Left renal cortex interstitium (tissue), 4 donors: ENCODE results near the gene GATA6. TPM values are rescaled to one million over a fixed set of nuclear protein-coding genes. Genes with fewer than 3 reads are reported as not detected.
A peak's percentile ranks its signal among the peaks of the same experiment; 100 is the strongest.
"Not testable (repeated sequence)": the region's sequence is repeated elsewhere in the genome, so short reads cannot be mapped to it uniquely, and the experiment has no call there.

Experiments
- DNase-seq, 4 donors: peaks; one replicate each; pipeline ENCODE4 v3.0.0-alpha.2; 2013; ENCODE audit warnings: low read depth in 4 of 4, low spot score in 2 of 4, missing footprints in 1 of 4
- polyA plus RNA-seq, 4 donors: library from polyadenylated mRNA; unstranded; fragments of 120-200 nt; gene quantifications; one replicate each; pipeline ENCODE4 v1.2.1, GENCODE V29; 2013; ENCODE audit not compliant: insufficient read length in 4 of 4

Gene GATA6
- polyA plus RNA-seq, 4 donors: 8.0 to 13.8 (median 9.2) TPM

DNA sequence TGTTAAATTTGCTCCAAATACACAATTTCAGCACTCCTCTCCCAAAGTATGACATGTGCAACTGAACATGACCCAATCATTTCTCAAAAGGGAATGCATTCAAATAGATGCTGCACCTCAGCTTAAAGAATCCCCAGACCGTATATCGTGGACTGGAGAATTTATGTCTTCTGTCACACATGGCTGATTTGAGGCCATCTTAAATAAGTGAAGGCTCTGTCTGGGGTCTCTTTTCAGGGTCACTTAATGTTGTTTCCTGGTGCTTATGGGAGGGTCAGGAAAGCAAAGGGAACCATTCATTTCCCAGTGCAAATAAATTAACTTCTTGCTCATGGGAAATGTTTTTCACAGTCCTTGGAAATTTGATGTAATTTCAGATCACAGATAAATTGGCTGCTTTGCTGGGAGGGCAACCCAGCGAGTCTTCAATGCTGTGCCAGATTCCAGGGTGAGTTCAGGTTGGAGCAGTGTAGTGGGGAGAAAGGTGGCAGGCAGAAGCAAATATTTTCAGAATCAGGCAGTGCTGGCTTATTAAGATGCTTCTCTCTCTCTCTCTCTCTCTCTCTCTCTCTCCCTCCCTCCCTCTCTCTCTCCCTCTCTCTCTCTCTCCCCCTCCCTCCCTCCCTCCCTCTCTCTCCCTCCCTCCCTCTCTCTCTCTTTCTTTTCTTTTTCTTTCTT lies 34.3 kb downstream of the GATA6 start:
- peak in 1 of 4 donors; percentile 11 for DNase-seq

- DNase-seq: no peak
Observed at GRCh38 chr18:22204214-22204536, 34.8 kb downstream of the GATA6 start.

DNA sequence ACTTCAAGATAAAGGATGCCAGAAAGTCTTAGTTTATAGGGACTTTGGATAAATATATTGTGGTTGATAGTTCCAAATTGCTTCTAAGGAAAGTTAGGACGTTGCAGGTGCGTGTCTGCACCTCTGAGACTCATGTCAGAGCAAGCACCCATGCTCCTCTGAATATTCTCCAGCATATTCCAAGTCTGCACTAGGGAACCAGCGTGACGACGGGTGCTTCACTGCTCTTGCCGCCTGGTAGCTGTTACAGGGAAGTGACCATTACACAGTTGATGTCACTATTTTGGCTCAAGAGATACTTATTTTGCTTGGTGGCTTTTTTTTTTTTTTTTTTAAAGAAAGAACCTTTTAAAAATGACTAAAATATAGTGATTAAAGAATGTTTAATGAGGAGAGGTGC lies 35.6 kb downstream of the GATA6 start:
- DNase-seq: no peak

DNA sequence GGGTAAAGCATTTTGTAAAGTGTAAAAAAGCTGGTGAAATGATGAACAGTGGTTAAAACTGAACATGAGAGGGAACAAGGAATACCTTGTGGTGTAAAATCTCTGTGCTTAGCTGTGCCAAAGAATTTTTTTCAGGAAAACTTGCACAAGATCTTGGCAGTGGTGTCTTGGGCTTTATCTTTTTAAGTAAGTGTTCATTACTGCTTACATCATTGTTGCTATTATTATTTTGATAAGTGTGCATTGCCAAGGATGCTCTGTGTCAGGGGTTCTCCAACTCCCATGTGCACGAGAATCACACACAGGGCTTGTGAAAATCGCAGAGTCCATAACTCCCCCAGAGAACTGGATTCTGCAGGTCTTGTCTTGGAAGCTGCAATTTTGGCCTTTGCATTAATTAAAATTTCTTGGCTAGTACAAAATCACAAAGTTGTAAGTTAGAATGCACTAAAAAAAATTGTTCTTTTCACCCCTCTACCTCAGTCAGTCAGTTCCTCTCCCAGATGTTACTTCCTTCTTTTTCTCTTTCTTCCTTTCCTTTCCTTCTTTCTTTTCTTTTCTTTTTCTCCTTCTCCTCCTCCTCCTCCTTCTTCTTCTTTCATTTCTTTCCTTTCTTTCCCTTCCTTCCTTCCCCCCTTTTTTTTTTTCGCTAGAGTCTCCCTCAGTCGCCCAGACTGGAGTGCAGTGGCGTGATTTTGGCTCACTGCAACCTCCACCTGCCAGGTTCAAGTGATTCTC lies 37.8 kb downstream of the GATA6 start:
- no peak for DNase-seq

GRCh38 chr18:22210311-22210754 lies 40.9 kb downstream of the GATA6 start:
- DNase-seq: no peak

DNA sequence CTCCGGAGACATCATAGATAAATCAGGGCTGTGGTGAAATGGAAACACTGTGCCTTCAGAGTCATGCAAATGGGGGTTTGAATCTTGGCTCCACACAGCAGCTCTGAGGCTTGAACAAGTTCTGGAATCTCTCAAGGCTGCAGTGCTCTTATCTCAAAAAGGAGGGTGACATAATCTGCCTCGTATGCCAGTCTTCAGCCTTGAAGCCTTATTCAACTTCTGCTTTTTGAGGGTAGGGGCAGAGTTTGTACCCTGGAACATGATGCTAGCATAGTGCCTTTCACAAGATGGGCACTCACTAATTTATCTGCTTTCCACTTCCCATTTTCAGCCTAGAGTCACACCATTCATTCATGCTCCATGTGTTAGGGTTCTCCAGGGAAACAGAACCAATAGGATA lies 42.3 kb downstream of the GATA6 start:
- DNase-seq: no peak

DNA sequence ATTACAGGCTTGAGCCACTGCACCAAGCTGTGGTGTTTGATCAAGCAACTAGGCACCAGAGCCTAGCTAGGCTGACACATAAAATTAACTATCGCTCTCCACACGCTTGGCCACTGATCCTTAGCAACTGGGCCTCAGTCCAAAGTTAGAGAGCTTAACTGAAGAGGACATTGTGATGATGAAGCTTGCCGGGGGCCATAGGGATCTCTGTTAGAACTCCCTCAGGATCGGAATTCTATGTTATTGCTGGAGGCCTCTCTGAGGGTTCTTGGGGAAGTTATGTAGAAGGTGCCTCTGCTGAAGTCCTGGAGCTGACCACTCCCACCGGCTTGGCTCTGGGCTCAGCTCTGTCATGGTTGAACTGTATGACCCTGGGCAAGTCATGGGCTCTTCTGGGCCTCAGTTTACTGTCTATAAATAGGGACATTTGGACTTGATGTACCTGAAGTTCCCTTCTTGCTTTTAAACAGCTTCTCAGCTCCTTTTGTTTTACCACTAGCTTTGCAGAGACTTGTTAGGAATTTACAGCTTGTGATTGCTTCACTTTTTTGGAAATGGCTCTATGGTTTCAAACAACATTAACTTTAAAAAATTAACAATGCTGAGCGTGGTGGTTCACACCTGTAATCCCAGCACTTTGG lies 44.1 kb downstream of the GATA6 start:
- DNase-seq: peak in 2 of 4 donors; percentile 7 to 59

DNA sequence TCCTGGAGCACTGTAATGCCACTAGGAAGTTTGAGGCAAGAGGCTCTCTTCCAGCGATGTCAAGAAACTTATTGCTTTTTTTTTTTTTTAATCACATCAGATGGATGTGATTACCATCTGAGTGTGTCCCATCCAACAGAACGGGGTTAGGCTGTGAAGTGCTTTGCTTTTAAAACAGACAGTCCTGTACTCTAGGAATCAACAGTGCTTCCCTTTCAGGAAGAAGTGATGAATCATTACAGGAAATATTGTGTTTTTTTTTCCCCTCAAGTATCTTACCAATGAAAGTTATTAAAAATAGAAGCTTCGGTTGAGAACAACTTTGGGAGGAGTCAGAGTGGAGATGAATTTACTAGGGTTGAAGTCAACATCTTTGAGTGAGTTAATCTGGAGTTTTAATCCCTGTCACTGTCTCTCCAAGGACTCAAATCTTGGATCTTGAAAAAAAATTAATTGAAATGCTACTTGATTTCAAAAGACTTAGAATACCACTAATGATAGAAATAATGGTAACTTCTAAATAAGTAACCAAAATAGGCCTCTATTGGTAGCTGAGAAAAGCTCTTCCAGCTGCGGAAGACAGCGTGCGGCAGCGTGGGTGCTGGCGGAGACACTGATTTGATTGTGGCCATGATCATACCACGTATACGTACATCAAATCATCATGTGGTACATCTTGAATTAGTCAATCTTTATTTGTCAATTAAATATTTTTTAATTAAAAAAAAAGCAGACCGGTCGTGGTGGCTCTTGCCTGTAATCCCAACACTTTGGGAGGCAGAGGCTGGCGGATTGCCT lies 45.5 kb downstream of the GATA6 start:
- no peak for DNase-seq

GRCh38 chr18:22218835-22219234 lies 49.4 kb downstream of the GATA6 start:
- no peak for DNase-seq

GRCh38 chr18:22219568-22220355 lies 50.4 kb downstream of the GATA6 start:
- no peak for DNase-seq

DNA sequence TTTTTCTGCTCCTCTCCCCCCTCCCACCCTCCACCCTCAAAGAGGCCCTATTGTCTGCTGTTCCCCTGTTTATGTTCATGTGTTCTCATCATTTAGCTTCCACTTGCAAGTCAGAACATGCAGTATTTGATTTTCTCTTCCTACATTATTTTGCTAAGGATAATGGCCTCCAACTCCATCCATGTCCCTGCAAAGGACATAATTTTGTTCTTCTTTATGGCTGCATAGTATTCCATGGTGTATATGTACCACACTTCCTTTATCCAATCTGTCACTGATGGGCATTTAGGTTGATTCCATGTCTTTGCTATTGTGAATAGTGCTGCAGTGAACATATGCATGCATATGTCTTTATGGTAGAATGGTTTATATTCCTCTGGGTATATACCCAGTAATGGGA lies 51.2 kb downstream of the GATA6 start:
- not testable (repeated sequence) for DNase-seq

DNA sequence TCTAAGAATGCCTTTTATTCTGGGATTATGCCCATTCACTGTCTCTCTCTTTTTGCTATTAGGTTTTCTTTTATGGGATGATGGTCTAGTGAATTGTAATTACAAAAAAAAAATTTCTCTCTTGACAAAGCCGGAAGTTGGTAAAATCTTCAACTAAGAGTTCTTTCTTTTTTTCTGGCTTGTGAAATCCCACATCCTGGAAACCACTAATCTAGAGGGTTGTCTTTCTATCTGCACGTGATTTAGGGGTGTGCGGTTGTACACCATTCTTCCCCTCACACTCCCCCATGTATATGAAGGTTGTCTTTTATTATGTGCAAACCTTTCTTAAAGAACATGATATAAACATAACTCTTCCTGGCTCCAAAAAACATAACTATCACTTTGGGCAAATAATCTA lies 52.0 kb downstream of the GATA6 start:
- DNase-seq: no peak

DNA sequence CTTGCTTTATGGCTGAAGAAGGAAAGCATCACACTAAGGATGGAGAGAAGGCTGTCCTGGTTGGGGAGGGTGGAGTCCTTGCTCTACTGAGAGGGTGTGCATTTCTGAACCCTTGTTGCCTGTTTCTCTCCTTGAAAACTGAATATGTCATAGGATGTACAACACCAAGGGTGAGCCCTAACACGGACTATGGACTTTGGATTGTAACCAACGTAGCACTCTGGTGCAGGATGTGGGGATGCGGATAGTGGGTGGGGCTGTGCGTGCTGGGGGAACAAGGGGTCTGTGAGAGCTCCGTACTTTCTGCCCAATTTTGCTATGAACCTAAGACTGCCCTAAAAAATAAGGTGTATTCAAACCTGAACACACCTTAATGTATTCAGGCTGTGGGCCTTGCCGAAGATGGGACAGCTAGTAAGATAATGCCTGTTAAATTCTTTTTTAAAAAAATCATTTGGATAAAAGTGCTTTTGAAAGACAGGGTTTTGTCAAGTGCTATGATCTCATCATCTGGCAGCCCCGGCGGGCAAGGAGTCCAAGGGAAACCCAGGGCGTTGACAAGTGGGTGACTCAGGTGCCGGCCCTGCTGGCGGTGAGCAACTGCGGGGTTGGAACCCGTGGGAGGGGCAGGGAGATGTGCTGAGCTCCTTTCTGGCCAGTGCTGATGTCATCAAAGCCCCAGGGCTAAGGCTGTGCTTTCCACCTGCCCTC lies 54.0 kb downstream of the GATA6 start:
- no peak for DNase-seq

DNA sequence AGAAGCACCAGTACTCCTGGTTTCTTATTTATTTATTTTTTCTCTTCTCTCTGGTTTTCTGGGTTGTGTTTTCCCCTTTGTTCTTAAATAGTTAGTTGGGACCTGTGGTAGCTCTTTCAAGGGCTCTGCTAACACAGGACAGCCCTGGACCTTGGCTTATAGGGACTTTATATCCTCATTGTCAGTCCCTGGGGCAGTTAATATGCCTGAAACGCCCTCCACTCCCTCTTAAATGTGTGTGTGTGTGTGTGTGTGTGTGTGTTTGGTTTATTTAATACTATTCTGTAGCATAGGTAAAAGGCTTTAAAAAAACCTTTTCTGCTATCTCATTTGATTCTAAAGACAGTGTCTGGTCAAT lies 54.6 kb downstream of the GATA6 start:
- no peak for DNase-seq

GRCh38 chr18:22224339-22224738 lies 55.0 kb downstream of the GATA6 start:
- DNase-seq: no peak

DNA sequence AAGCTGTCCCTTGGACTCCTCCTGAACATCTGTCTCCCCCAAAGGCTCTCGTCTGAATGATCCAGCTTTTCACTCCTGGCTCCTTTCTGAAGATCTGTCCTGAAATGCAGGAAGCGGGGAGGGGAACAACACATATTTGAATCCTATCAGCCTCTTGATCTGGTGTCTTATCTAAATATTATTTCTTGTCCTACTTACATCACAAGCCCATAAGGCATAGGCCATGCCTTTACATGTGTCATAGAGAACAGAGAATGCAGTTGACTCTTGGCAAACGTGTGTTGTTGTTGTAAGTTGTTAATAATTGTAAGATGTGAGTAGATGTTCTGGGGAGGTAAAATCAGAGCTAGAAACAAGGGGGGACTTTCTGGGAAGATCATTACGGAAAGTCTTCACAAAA lies 57.4 kb downstream of the GATA6 start:
- no peak for DNase-seq

- no peak for DNase-seq
Observed at GRCh38 chr18:22228976-22229375, 59.6 kb downstream of the GATA6 start.

DNA sequence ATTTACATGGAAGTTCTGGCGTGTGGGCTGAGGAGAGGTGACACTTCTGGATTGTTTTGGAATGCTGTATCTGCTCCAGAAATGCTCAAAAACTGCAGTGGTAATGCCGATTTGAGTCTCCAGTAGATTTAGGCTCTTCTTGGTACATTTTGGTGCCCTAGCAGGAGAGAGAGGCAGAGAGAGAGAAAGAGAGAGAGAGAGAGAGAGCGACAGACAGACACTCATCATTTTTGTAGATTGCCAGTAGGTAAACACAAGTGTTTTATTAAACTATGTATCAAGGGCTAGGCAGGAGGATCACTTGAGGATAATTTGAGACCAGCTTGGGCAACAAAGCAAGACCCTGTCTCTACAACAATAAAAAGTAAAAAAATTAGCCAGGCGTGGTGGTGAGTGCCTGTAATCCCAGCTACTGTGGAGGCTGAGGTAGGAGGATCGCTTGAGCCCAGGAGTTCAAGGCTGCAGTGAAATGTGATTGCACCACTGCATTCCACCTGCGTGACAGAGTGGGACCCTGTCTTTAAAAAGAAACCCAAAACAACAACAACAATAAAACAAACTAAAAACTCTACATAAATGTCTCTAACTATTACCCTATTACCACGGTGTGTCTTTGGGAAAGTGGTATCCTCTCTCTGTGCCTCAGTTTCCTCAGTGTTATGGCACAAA lies 60.2 kb downstream of the GATA6 start:
- DNase-seq: no peak

DNA sequence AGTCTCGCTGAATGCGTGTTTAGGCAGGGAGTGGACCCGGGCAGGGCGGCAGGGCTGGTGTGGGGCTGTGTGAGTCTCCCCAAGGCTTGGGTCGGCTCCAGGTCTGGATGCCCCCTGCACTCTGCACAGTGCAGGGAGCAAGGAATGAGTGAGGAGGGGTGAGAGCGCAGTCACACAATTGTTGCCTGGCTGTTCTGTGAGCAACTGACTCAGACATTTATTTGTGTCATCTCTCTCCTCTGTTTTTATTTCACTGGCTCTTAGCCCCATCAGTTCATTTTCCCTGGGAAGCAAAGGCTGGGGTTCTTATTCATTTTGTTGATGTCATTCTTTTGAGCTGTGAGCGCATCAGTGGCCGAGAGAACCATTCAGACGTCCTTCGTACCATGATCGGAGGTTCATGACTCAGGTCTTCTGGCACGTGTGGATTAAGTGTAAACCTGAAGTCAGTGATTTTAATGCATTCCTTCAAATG lies 61.1 kb downstream of the GATA6 start:
- no peak for DNase-seq
